Islet of Langerhans (tissue), 1 donor: ENCODE results near the gene MEGF11.

Experiments
- FAIRE-seq: peaks from one replicate; lab custom pipeline; 2011; peaks lifted over from hg19 to GRCh38; lab: Jason Lieb, UNC

Gene MEGF11

DNA sequence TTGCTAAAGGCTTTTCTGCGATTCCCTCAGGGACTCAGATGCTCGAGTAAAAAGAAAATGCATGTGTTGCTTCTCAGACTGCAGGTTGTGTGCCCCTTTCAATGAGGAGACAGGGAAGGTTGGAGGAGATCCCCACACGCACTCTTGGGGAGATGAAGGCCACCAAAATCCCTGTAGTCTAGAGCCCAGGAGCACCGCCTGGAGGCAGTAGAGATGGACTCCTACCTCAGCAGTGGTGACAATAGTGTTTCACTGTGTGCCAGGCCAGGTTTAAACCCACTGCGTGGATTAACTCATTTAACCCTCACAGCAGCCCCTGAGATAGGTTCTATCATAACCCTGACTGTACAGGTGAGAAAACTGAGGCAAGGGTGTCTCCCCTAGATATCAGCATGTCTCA is 15.2 kb downstream of the MEGF11 start:
- no peak for FAIRE-seq

- no peak for FAIRE-seq
These were observed 15.9 kb downstream of the MEGF11 start for GRCh38 chr15:66237513-66238235.

DNA sequence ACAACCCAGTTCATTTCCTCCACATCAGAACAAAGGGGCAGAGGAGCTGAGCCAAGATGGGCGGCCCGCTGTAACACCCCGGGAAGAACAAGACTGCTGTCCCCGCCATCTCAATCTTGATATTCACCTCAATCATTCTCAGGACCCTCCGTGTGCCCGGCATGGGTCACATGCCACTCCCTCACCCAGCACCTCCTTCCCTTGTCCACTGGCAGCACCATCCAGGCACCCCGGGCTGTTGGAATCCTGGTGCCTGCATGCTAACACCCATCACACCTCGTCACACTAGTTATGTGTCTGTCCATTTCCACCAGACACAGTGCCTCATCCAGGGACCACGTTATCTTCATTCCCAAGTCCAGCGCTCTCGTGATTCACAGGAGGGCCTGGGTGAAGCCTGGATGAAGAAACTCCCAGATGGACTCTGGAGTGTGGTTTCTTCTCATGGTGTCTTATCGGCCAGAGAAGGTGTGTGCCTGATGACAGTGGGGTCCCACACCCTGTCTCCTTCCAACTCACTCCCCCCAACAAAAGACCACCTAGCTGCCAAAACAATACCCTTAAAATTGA is 16.7 kb downstream of the MEGF11 start:
- no peak for FAIRE-seq

DNA sequence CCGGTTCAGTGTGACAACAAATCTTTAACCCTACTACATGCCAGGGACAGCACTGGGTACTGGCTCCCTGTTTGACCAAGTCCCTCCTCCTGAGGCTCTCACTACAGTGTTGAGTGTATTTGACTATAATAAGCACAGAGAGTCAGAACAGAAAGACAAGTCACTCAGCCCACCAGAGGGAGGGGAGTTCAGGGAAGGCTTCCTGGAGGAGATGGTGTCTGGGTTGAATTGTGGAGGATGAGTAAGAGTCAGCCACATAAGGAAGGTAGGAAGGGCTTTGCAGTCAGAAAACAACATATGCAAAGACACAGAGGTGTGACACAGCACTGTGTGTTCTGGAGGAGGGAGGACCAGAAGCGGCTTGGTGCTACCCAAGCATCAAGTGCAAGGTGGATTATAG is 17.7 kb downstream of the MEGF11 start:
- no peak for FAIRE-seq

GRCh38 chr15:66234798-66235197 is 18.8 kb downstream of the MEGF11 start:
- FAIRE-seq, result no peak

DNA sequence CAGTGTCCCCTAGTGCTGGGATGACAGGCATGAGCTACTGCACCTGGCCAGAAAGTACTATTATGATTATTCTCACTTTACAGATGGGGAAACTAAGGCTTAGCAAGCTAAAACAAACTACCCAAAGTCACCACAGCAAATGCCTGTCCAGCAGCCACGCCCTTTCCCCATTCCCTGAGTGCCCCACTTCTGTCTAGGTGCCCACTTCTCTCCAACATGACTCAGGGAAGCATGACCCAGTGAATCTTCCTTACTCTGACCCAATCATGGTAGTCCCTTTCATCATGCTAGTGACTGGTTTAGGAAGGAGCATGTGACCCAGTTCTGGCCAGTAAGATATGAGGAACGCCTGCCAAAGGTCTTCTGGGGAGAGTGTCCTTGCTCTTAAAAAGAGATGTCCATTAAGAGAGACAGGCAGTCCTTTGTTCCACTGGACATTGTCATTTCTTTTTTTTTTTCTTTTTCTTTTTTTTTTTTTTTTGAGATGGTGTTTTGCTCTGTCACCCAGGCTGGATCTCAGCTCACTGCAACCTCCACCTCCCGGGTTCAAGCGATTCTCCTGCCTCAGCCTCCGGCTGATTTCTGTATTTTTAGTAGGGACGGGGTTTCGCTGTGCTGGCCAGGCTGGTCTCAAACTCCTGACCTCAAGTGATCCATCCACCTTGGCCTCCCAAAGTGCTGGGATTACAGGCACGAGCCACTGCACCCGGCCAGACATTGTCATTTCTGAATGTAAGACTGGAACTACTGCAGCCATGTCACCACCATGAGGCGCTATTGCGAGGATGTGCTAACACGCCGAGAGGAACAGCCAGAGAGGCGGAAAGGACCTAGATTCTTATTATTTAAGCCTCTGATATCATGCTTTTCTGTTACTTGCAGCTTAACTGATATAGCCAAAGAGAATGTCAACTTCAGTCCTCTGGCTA is 19.8 kb downstream of the MEGF11 start:
- FAIRE-seq, result no peak

GRCh38 chr15:66232267-66232625 is 21.3 kb downstream of the MEGF11 start:
- FAIRE-seq, result no peak

DNA sequence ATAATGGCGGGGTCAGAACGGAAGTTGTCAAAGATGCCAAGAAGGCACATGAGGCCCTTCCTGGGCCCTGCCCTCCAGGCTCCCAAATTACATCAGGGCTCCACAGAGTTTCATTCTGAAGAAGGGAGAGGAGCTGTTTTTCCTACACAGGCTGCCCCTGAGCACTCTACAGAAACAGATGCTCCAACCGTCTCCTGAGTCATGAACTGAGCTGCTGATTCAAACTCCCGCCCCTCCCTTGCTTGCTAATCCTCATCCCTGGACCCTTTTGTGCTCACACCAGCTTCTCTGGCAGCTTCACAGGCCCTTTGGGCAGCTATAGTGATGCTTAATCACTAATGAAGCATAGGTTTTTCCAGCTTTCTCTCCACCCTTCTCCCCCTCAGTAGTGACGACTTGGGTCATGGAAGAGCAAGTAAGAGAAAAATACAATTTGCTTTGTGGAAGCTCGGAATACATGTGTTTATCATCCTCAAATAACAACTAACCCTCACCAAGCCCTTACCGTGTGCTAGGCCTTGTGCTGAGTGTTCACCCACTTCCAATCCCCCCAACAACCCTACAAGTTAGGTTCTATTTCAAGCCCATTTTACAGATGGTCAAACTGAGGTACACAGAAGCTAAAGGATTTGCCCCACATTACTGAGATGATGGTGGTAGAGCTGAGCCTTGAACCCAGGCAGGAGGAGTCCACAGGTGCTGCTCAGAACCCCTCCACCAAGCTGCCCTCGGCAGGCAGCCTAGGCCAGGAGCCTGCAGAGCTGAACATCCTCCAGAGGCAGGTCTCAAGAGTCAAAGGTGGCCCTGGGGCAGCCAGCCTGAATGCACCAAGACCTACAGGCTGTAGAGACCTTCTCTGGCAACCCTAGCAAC is 21.9 kb downstream of the MEGF11 start:
- FAIRE-seq, result no peak

- no peak for FAIRE-seq
These were observed 23.6 kb downstream of the MEGF11 start for GRCh38 chr15:66229790-66230465.

DNA sequence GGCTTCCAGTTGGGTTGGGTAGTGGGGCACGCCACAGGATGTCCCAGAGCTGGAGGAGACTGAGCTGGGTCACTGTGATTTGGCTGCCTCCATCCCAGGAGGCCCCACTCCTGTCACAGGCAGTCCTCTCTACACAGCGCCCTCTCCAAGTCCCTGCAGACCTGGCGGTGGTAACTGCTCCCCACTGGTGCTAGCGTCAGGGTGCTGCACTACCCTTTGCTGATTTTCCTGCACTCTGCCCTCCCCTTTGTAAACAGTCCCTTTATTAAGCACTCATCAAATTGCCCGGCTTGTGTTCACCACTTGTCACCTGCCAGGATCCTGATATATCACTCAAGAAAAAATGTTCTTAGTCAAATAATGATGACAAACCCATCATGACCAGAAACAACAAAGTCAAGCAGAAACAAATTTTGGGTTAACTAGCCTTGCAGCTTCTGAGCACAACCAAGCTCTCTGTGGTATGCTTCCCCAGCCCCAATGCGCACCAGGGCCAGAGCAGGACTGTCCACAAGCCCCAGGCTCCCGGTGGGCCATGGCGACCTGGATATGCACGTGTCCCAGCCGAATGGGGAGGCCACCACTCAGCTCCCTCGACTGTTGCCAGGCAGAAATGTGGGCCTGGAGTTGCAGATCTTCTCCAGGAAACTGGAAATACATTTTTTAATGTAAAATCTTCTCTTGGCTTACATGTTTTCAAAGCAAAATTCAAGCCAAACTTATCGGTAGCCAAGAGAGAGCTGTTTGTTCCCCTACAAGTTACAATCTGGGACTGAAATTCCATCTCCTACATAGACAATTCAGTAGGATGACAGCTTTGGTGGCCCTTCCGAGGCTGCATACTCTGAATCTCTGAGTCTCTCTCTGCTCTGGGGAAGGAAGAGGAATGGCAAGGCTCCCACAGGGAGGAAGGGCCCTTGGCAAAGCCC is 24.5 kb downstream of the MEGF11 start:
- FAIRE-seq, result no peak

DNA sequence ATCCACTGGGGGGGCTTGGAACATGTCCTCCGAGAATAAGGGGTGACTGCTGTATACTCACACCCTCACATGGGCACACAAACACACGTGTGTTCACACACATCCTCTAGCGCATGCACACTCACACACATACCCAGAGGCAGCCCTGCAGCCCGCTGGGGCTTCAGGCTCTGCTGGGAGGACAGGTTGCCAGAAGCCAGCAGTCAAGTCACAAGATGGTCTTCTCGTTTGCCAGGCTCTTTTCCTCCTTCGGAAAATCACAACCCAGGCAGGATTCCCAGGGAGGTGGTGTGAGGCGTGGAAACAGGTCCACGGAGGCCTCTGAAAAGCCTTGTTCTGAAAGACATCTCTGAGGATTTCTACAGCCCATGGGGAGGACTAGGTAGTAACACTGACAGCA is 26.8 kb downstream of the MEGF11 start:
- FAIRE-seq, result no peak

DNA sequence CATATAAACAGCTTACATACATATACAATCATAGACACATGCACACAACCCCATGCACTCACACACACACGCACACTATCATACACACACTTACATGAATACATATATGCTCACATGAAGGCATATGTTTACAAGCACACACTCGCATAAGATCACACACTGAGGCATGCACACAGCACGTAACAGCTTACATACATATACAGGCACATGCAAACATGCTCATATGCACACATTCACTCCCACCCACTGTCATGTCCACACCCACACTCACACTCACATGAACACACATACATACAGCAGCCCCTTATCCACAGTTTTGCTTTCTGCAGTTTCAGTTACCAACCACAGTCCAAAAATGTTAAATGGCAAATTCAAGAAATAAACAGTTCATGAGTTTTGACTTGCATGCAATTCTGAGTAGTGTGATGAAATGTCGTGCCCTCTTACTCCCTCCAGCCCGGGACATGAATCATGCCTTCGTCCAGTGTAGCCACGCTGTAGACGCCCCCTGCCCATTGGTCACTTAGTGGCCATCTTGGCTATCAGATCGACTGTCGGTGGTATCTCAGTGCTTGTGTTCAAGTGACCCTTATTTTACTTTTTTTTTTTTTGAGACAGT is 27.8 kb downstream of the MEGF11 start:
- no peak for FAIRE-seq

DNA sequence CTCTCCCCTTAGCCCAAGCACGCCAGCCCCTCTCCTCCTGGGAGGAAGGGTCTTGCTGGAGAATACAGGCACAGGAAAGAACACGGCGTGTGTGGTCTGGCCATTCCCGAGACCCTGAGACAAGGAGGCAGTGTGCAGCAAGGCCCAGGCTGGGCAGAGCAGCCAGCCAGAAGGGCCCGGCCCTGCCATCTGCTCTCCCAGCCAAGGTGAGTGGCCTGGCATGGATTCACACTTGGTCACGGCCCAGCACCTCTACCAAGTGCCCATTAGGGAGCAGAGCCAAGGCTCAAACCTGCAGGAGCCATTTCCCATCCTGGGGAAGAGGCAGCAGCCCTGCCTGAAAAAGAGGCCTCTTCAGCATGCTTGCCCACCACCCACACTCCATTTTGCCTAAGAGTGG is 28.6 kb downstream of the MEGF11 start:
- no peak for FAIRE-seq

GRCh38 chr15:66222273-66223198 is 31.0 kb downstream of the MEGF11 start:
- no peak for FAIRE-seq

DNA sequence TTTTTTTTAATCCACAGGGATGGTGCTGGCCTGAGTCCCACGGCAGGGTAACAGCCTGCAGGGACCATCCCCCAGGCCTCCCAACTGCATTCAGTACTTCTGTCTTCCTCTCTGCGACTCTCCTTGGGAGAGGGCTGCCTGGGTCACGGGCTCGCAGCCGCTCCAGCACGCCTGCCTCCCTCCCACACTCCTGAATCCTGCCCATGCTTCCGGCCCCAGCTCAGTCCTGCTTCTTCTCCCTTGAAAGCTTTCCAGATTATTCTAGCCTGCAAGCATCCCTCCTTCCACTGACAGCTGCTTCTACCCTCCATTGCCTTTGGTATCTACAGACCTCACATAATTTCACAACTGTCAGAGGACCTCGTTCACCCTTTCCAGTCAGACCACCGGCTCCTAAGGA is 32.4 kb downstream of the MEGF11 start:
- FAIRE-seq, result no peak

DNA sequence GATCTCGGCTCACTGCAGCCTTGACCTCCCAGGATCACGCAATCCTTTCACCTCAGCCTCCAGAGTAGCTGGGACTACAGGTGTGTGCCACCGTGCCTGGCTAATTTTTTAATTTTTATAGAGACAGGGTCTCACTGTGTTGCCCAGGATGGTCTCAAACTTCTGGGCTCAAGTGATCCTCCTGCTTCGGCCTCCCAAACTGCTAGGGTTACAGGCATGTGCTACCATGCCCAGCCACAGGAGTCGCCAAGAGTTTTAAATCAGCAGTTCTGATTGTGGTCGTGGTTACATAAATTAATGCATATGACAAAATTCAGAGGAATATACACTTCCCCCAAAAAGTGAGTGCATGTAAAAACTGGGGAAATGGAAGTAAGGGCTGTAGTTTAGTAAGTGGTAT is 32.9 kb downstream of the MEGF11 start:
- FAIRE-seq, result no peak

DNA sequence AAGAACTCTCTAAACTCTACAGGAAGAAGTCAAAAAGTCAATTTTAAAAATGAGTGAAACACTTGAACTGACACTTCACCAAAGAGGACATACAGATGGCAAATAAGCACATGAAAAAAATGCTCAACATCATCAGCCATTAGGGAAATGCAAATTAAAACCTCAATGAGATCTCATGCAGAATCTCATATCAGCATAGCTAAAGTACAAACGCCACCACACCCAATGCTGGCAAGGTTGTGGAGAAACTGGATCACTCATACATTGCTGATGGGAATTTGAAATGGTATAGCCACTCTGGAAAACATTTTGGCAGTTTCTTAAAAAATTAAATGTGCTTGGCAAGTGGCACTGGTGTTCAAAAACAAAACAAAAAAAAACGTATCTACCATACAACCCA is 34.2 kb downstream of the MEGF11 start:
- no peak for FAIRE-seq

DNA sequence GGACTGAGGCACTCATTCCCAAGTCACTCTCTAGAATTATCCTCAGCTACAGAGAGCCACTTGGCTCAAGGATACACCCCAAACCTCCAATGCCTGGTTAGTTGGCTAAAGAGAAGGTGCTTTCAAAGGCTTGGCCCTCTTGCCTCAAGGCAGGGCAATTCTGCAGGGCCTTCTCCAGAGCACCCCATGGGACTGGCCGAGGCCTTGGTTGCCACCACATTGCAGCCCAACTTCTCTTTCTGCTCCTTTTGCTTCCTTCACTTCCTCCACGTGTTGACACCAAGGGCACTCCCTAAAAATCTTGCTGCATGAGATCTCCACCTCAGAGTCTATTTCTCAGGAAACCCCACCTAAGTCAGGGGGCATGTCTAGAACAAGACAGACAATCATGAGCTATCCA is 36.7 kb downstream of the MEGF11 start:
- no peak for FAIRE-seq

GRCh38 chr15:66215811-66216210 is 37.7 kb downstream of the MEGF11 start:
- FAIRE-seq, result no peak
